Skeletal muscle tissue (tissue), 4 donors: ENCODE measurements around the gene ACP4. TPM values are rescaled to one million over a fixed set of nuclear protein-coding genes. Genes with fewer than 3 reads are reported as not detected.

ENCODE experiments used
- H3K27ac ChIP-seq: one replicate; pipeline ENCODE4 v1.7.0; 2013; ENCODE audit warnings: mild to moderate bottlenecking, low read depth, low read length, inconsistent platforms
- H3K27me3 ChIP-seq, 3 donors: one replicate each; pipeline ENCODE4 v1.7.0; 2013; ENCODE audit warnings: low read length in 3 of 3; ENCODE audit not compliant: control insufficient read depth in 3 of 3, insufficient read depth in 3 of 3
- H3K36me3 ChIP-seq, 3 donors: one replicate each; pipeline ENCODE4 v1.7.0; 2013; ENCODE audit warnings: low read length in 3 of 3; ENCODE audit not compliant: control insufficient read depth in 3 of 3, insufficient read depth in 3 of 3
- H3K4me1 ChIP-seq, 3 donors: one replicate each; pipeline ENCODE4 v1.7.0; 2013; ENCODE audit warnings: low read length in 3 of 3, mild to moderate bottlenecking in 3 of 3; ENCODE audit not compliant: control insufficient read depth in 3 of 3, insufficient read depth in 3 of 3
- H3K4me3 ChIP-seq, 3 donors: one replicate each; pipeline ENCODE4 v1.7.0; 2013; ENCODE audit warnings: low read length in 3 of 3
- H3K9ac ChIP-seq, 3 donors: one replicate each; pipeline ENCODE4 v1.7.0; 2013; ENCODE audit warnings: low read length in 3 of 3, mild to moderate bottlenecking in 3 of 3, moderate library complexity in 2 of 3, low read depth in 1 of 3
- H3K9me3 ChIP-seq, 3 donors: one replicate each; pipeline ENCODE4 v1.7.0; 2013; ENCODE audit warnings: low read length in 3 of 3; ENCODE audit not compliant: control insufficient read depth in 3 of 3
- total RNA-seq: library from RNA; depleted of rRNA; stranded (reverse); fragments of >200 nt; gene quantifications from one replicate; pipeline ENCODE4 v1.2.3, GENCODE V29; 2014
- donor health status: Osteomylitis.

Gene ACP4
- total RNA-seq, 1 donor from 2014 or later: not detected

- Histone ChIP-seq H3K4me3 (no peak overlapping the region), H3K9me3 (no peaks in the 10 kb centered on the region)
These were observed 5.5 kb upstream of the ACP4 start for GRCh38 chr19:50784710-50785109.

GRCh38 chr19:50785329-50785728 is 4.9 kb upstream of the ACP4 start:
- Histone ChIP-seq H3K4me3 (no peak overlapping the region), H3K27ac (no peak overlapping the region), H3K36me3 (no peaks in the 10 kb centered on the region), H3K9ac (no peak overlapping the region), H3K9me3 (no peaks in the 10 kb centered on the region), H3K27me3 (peaks cover 14 to 24% (median 20%) of the 10 kb centered on the region in 3 donors), H3K4me1 (peaks cover 0 to 2% (median 0%) of the 10 kb centered on the region in 3 donors)

More at GRCh38 chr19:50784710-50785109, 5.5 kb upstream of the ACP4 start:
- H3K9ac ChIP-seq: no peak overlapping the region
- H3K27me3 ChIP-seq: peaks cover 17 to 26% (median 26%) of the 10 kb centered on the region in 3 donors
- H3K4me1 ChIP-seq: peaks cover 0 to 2% (median 0%) of the 10 kb centered on the region in 3 donors
- no peaks in the 10 kb centered on the region for H3K36me3 ChIP-seq
- no peak overlapping the region for H3K27ac ChIP-seq

- Histone ChIP-seq H3K27me3 (peaks cover 0 to 4% (median 2%) of the 10 kb centered on the region in 3 donors), H3K27ac (no peak overlapping the region), H3K4me1 (no peaks in the 10 kb centered on the region), H3K36me3 (peaks cover 0 to 9% (median 6%) of the 10 kb centered on the region in 3 donors), H3K9me3 (no peaks in the 10 kb centered on the region), H3K4me3 (no peak overlapping the region), H3K9ac (no peak overlapping the region)
These were observed 780 bp downstream of the ACP4 start for GRCh38 chr19:50790922-50791467.

GRCh38 chr19:50791594-50792271 is 1.5 kb downstream of the ACP4 start:
- H3K9me3 ChIP-seq: no peaks in the 10 kb centered on the region
- peaks cover 0 to 4% (median 2%) of the 10 kb centered on the region in 3 donors for H3K27me3 ChIP-seq
- no peak overlapping the region for H3K27ac ChIP-seq
- H3K36me3 ChIP-seq: peaks cover under 1 to 12% (median 8%) of the 10 kb centered on the region in 3 donors
- H3K4me3 ChIP-seq: no peak overlapping the region
- H3K9ac ChIP-seq: no peak overlapping the region
- no peaks in the 10 kb centered on the region for H3K4me1 ChIP-seq

GRCh38 chr19:50792272-50793250 is 2.3 kb downstream of the ACP4 start:
- peaks cover 0 to 4% (median 2%) of the 10 kb centered on the region in 3 donors for H3K27me3 ChIP-seq
- H3K4me3 ChIP-seq: no peak overlapping the region
- peaks cover 9 to 17% (median 14%) of the 10 kb centered on the region in 3 donors for H3K36me3 ChIP-seq
- no peak overlapping the region for H3K9ac ChIP-seq
- H3K9me3 ChIP-seq: no peaks in the 10 kb centered on the region
- no peaks in the 10 kb centered on the region for H3K4me1 ChIP-seq
- no peak overlapping the region for H3K27ac ChIP-seq

GRCh38 chr19:50793558-50794065 is 3.4 kb downstream of the ACP4 start:
- H3K27ac ChIP-seq: no peak overlapping the region
- no peak overlapping the region for H3K4me3 ChIP-seq
- no peaks in the 10 kb centered on the region for H3K4me1 ChIP-seq
- H3K9ac ChIP-seq: no peak overlapping the region
- H3K36me3 ChIP-seq: peaks cover 19 to 27% (median 24%) of the 10 kb centered on the region in 3 donors
- H3K9me3 ChIP-seq: no peaks in the 10 kb centered on the region
- H3K27me3 ChIP-seq: peaks cover 0 to 4% (median 2%) of the 10 kb centered on the region in 3 donors

GRCh38 chr19:50794074-50794875 is 4.1 kb downstream of the ACP4 start:
- H3K27me3 ChIP-seq: peaks cover 0 to 4% (median 2%) of the 10 kb centered on the region in 3 donors
- H3K27ac ChIP-seq: no peak overlapping the region
- no peak overlapping the region for H3K4me3 ChIP-seq
- no peaks in the 10 kb centered on the region for H3K4me1 ChIP-seq
- H3K9me3 ChIP-seq: no peaks in the 10 kb centered on the region
- H3K9ac ChIP-seq: no peak overlapping the region
- peaks cover 21 to 30% (median 29%) of the 10 kb centered on the region in 3 donors for H3K36me3 ChIP-seq

GRCh38 chr19:50794876-50795663 is 4.9 kb downstream of the ACP4 start:
- H3K4me1 ChIP-seq: no peaks in the 10 kb centered on the region

More at GRCh38 chr19:50794876-50795663, 4.9 kb downstream of the ACP4 start:
- H3K36me3 ChIP-seq: peaks cover 24 to 31% (median 30%) of the 10 kb centered on the region in 3 donors
- H3K27me3 ChIP-seq: peaks cover 0 to under 1% (median 0%) of the 10 kb centered on the region in 3 donors
- H3K9ac ChIP-seq: no peak overlapping the region
- no peak overlapping the region for H3K27ac ChIP-seq
- no peak overlapping the region for H3K4me3 ChIP-seq
- no peaks in the 10 kb centered on the region for H3K9me3 ChIP-seq
